ENCODE results near the gene GADD45G.

DNA sequence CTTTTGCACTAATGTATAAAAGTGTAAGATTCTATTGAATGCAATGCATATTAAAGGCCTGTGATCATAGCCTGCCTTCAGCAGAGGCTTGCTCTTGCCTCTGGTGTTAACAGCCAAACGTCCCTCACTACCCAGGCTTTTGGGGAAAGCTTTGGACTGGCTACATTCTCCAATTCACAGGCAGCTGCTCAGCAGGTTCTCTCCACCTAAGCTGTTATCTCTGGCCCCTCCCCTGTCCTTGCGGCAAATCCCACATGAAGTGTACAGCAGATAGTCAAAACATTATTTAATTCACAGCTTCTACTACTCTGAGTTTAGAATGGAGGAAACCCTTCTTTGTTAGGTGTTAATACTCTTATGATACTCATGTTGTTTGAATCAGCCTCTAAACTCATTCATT is 45.9 kb upstream of the GADD45G start:
- TF ChIP-seq, protein P1, sequence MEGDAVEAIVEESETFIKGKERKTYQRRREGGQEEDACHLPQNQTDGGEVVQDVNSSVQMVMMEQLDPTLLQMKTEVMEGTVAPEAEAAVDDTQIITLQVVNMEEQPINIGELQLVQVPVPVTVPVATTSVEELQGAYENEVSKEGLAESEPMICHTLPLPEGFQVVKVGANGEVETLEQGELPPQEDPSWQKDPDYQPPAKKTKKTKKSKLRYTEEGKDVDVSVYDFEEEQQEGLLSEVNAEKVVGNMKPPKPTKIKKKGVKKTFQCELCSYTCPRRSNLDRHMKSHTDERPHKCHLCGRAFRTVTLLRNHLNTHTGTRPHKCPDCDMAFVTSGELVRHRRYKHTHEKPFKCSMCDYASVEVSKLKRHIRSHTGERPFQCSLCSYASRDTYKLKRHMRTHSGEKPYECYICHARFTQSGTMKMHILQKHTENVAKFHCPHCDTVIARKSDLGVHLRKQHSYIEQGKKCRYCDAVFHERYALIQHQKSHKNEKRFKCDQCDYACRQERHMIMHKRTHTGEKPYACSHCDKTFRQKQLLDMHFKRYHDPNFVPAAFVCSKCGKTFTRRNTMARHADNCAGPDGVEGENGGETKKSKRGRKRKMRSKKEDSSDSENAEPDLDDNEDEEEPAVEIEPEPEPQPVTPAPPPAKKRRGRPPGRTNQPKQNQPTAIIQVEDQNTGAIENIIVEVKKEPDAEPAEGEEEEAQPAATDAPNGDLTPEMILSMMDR (IDR thresholded peaks at IDR 0.05; ENCODE audit: insufficient read depth, low read depth, low read length) = no peak
- TF ChIP-seq EZH2 (IDR thresholded peaks at IDR 0.05; ENCODE audit: insufficient read depth, low read length) = no peak

All from astrocyte (in vitro differentiated cells and primary cell).